Transverse colon (tissue), 4 donors: ENCODE measurements around the gene SEPTIN11. TPM values are rescaled to one million over a fixed set of nuclear protein-coding genes. Genes with fewer than 3 reads are reported as not detected.

Experiments used
- DNase-seq: peaks from one replicate; pipeline ENCODE4 v3.0.0-alpha.2; 2019
- H3K27ac ChIP-seq, 4 donors: fragments of 200-600 bp; sonication (generic); 2 replicates each; pipeline ENCODE4 v1.5.1; 2016 to 2018; ENCODE audit warnings: inconsistent platforms in 4 of 4
- H3K27me3 ChIP-seq: fragments of 200-600 bp; sonication (generic); 2 replicates; pipeline ENCODE4 v1.5.1; 2017; ENCODE audit warnings: inconsistent platforms
- H3K36me3 ChIP-seq, 4 donors: fragments of 200-600 bp; sonication (generic); 2 replicates each; pipeline ENCODE4 v1.5.1; 2017 to 2019; ENCODE audit warnings: inconsistent platforms in 4 of 4
- H3K4me1 ChIP-seq, 4 donors: fragments of 200-600 bp; sonication (generic); 2 replicates each; pipeline ENCODE4 v1.5.1; 2017 to 2020; ENCODE audit warnings: inconsistent platforms in 4 of 4
- H3K4me3 ChIP-seq, 4 donors: fragments of 200-600 bp; sonication (generic); 1 replicate in 1 of 4; 2 replicates in 3 of 4; pipeline versions ENCODE4 v1.5.1 to v1.6.1; 2017 to 2019; ENCODE audit warnings: inconsistent platforms in 4 of 4
- H3K9me3 ChIP-seq, 2 donors: fragments of 200-600 bp; sonication (generic); 2 replicates each; pipeline ENCODE4 v1.5.1; 2017 to 2019; ENCODE audit warnings: inconsistent platforms in 2 of 2
- CTCF ChIP-seq, 5 experiments: fragments of 200-600 bp in 3 of 5; fragments of 450-650 bp in 2 of 5; sonication (generic) in 3 of 5; IDR thresholded peaks; 1 replicate in 2 of 5; 2 replicates in 3 of 5; pipeline ENCODE4 v1.5.1; 2016 to 2017; ENCODE audit warnings: antibody characterized with exemption in 5 of 5, inconsistent platforms in 3 of 5, mild to moderate bottlenecking in 2 of 5, moderate library complexity in 1 of 5
- EP300 ChIP-seq: sonication (generic); formaldehyde crosslinking; IDR thresholded peaks from one replicate; pipeline ENCODE4 v1.6.1; 2017; ENCODE audit warnings: antibody characterized with exemption, low read depth
- POLR2A ChIP-seq: fragments of 450-650 bp; IDR thresholded peaks from one replicate; pipeline ENCODE4 v1.6.1; 2016; ENCODE audit warnings: antibody characterized with exemption, mild to moderate bottlenecking, moderate library complexity
- POLR2AphosphoS5 ChIP-seq, 3 donors: sonication (generic); formaldehyde crosslinking; IDR thresholded peaks; one replicate each; pipeline ENCODE4 v1.6.1; 2016; ENCODE audit warnings: antibody characterized with exemption in 3 of 3
- WGBS, 2 donors: methylation state at CpG; one replicate each; pipeline ENCODE4 v1.1.5; 2018; ENCODE audit warnings: low coverage in 1 of 2; 5-methylcytosine and 5-hydroxymethylcytosine counted together
- in situ Hi-C, 4 donors: fragments of 200-750 bp; cut with MboI; loops; one replicate each; pipeline versions ENCODE4 v1.15.0 to v1.15.1; 2017; ENCODE audit warnings: low sequenced_read_pairs in 3 of 4, low pct_ligation_motif_present in 1 of 4, low pct_unique_long_range_greater_than_20kb in 1 of 4
- intact Hi-C: fragments of 100-400 bp; cut with DNase I; formaldehyde crosslinking; loops from one replicate; pipeline ENCODE4 v1.15.1; 2023; ENCODE audit warnings: low total_unique reads
- total RNA-seq, 4 donors: library from RNA; depleted of rRNA; stranded (reverse); fragments of >200 nt; gene quantifications; one replicate each; pipeline ENCODE4 v1.1.0, GENCODE V29; 2016

The SEPTIN11 gene
- total RNA-seq, 4 donors from 2014 or later = 48.6 to 127 (median 78.8) TPM

DNA sequence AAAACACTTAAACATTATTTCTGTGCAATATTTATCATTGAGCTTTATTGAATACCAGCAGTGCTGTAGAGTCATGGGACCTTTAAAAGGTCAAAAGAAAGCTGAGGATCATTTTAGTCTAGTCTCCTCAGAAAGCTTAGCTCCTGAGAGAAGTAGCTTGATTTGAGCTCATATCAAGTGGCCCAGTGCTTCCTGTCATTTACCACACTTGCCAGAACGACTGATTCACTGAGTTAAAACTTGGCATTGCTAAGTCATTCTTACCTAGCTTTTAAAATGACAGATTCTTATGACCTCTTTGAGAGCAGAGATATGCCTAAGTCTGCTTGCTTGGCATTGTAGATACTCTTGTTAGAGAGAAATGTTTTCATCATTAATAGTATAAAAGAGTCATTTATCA lies 15.2 kb downstream of the SEPTIN11 start:
- Histone ChIP-seq H3K27ac (no peak overlapping the region), H3K27me3 (no peaks in the 10 kb centered on the region), H3K4me1 (peaks cover 5 to 30% (median 10%) of the 10 kb centered on the region in 4 donors), H3K36me3 (no peaks in the 10 kb centered on the region), H3K9me3 (no peaks in the 10 kb centered on the region), H3K4me3 (no peak overlapping the region)
- 68% methylated on average over 1 of the region's 1 CpG; no CpG with 5 or more reads in 1 of the 2 donors for WGBS, 2 donors
- no peak for DNase-seq
- TF ChIP-seq POLR2A (no peak), CTCF (IDR thresholded peaks at IDR 0.05) (no peak), POLR2AphosphoS5 (IDR thresholded peaks at IDR 0.05) (no peak), EP300 (no peak)
- intact Hi-C loops = no loop called here
- in situ Hi-C loops = no loop called here

DNA sequence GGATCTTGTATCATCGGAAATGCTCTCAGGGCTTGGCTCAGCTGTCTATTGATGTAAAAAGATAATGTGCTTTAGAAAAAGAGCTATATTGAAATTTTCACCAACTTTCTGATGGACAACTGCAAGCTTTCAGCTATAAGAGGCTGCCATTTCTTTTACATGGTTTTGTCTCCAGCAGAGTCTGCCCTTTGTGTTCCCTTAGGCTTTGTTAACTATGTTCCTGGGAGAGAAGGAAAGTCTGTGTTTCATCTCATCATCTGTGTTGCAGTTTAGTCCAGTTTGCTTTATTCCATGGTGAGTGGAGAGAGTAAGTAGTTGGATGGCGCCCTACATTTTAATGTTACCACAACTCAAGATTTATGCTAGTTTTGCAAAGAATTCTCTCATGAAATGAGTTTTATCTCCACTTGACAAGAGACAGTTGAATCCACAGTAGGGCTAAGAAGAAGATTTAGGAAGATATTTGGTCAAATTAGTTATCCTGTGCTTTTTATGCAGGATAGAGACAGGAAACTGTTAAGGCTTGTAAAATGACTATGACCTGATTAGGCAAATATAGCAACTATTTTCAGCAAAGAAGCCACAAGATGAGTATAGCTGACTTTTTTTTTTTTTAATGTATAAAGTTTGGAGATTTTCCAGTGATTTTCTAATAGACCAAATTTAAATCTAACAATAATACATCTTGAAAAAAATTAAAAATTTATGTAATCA lies 16.5 kb downstream of the SEPTIN11 start:
- no peaks in the 10 kb centered on the region for H3K27me3 ChIP-seq
- intact Hi-C loops = no loop called here
- H3K4me3 ChIP-seq = no peak overlapping the region
- no peak for TF ChIP-seq POLR2AphosphoS5 (IDR thresholded peaks at IDR 0.05)
- no peak for TF ChIP-seq POLR2A
- no peak for TF ChIP-seq CTCF (IDR thresholded peaks at IDR 0.05)
- no peak for TF ChIP-seq EP300
- no peaks in the 10 kb centered on the region for H3K36me3 ChIP-seq
- H3K27ac ChIP-seq = no peak overlapping the region
- H3K4me1 ChIP-seq = peaks cover 0 to 22% (median 5%) of the 10 kb centered on the region in 4 donors
- in situ Hi-C loops = no loop called here
- no peaks in the 10 kb centered on the region for H3K9me3 ChIP-seq
- DNase-seq = no peak
- WGBS, 2 donors = 85 to 92% methylated on average over 2 of the region's 2 CpGs

DNA sequence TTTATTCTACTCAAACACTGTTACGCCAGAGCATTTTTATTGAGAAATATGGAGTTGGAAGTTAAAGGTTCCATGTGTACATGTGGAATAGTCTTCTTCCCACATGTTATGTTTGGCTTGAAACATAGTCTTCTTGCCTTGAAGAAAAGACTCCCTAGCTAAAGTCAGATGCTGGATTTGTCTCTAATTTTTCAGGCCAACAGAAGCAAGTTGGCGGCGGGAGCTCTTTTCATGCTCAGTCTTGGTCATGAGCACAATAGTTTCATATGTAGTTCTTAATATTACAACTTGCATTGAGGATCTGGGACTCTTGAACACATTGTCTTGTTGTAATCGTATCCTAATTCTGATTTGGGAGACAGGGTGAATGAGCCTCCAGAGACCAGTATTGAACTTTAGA lies 19.4 kb downstream of the SEPTIN11 start:
- Histone ChIP-seq H3K4me1 (peaks cover 0 to 25% (median 4%) of the 10 kb centered on the region in 4 donors), H3K36me3 (no peaks in the 10 kb centered on the region), H3K27me3 (no peaks in the 10 kb centered on the region), H3K4me3 (no peak overlapping the region), H3K9me3 (no peaks in the 10 kb centered on the region), H3K27ac (no peak overlapping the region)
- 95 to 100% methylated on average over 4 of the region's 4 CpGs for WGBS, 2 donors
- intact Hi-C loops = no loop called here
- no peak for DNase-seq
- in situ Hi-C loops = no loop called here
- TF ChIP-seq POLR2A = no peak
- TF ChIP-seq CTCF (IDR thresholded peaks at IDR 0.05) = no peak
- TF ChIP-seq EP300 = no peak
- TF ChIP-seq POLR2AphosphoS5 (IDR thresholded peaks at IDR 0.05) = no peak

GRCh38 chr4:76969495-76969894 lies 19.9 kb downstream of the SEPTIN11 start:
- TF ChIP-seq CTCF (IDR thresholded peaks at IDR 0.05) (no peak), POLR2A (no peak), POLR2AphosphoS5 (IDR thresholded peaks at IDR 0.05) (no peak), EP300 (no peak)
- Histone ChIP-seq H3K27me3 (no peaks in the 10 kb centered on the region), H3K9me3 (no peaks in the 10 kb centered on the region), H3K27ac (no peak overlapping the region), H3K4me3 (no peak overlapping the region), H3K4me1 (peaks cover 0 to 25% (median 4%) of the 10 kb centered on the region in 4 donors), H3K36me3 (no peaks in the 10 kb centered on the region)
- in situ Hi-C loops (no loop called here), intact Hi-C loops (no loop called here)
- 58 to 59% methylated on average over 3 of the region's 3 CpGs for WGBS, 2 donors
- DNase-seq = no peak
